Measurements from ENCODE around the gene ANKRD61. TPM values are rescaled to one million over a fixed set of nuclear protein-coding genes. Genes with fewer than 3 reads are reported as not detected.
A peak's percentile ranks its signal among the peaks of the same experiment; 100 is the strongest.
"Not testable (repeated sequence)": the region's sequence is repeated elsewhere in the genome, so short reads cannot be mapped to it uniquely, and the experiment has no call there.

Gene ANKRD61
- total RNA-seq, 1 donor from 2014 or later = 0.26 TPM

- TF ChIP-seq, protein P1, sequence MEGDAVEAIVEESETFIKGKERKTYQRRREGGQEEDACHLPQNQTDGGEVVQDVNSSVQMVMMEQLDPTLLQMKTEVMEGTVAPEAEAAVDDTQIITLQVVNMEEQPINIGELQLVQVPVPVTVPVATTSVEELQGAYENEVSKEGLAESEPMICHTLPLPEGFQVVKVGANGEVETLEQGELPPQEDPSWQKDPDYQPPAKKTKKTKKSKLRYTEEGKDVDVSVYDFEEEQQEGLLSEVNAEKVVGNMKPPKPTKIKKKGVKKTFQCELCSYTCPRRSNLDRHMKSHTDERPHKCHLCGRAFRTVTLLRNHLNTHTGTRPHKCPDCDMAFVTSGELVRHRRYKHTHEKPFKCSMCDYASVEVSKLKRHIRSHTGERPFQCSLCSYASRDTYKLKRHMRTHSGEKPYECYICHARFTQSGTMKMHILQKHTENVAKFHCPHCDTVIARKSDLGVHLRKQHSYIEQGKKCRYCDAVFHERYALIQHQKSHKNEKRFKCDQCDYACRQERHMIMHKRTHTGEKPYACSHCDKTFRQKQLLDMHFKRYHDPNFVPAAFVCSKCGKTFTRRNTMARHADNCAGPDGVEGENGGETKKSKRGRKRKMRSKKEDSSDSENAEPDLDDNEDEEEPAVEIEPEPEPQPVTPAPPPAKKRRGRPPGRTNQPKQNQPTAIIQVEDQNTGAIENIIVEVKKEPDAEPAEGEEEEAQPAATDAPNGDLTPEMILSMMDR (IDR thresholded peaks at IDR 0.05; ENCODE audit: insufficient read depth, low read length, severe bottlenecking) = no peak
- FAIRE-seq (no peak), DNase-seq (ENCODE audit: low read depth) (no peak)
- H3K36me3 ChIP-seq (ENCODE audit: control insufficient read depth, insufficient read depth, low read length) = peaks cover 9% of the 10 kb centered on the region
- H3K27me3 ChIP-seq (ENCODE audit: control insufficient read depth, insufficient read depth, low read length) = no peaks in the 10 kb centered on the region
- no peak overlapping the region for H3K4me3 ChIP-seq (ENCODE audit: low read depth, low read length)
These were observed 18.6 kb downstream of the ANKRD61 start for GRCh38 chr7:6049780-6050179.

DNA sequence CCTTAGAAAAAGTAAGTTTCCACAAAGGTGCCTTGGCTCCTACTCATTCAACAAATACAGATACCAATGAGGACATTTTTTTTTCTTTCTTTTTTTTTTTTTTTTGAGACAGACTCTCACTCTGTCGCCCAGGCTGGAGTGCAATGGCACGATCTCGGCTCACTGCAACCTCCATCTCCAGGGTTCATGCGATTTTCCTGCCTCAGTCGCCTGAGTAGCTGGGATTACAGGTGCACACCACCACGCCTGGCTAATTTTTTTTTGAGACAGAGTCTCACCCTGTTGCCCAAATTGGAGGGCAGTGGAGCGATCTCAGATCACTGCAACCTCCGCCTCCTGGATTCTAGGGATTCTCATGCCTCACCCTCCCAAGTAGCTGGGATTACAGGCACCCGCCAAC, 20.0 kb downstream of the ANKRD61 start:
- DNase-seq (ENCODE audit: low read depth); FAIRE-seq; H3K36me3 ChIP-seq (ENCODE audit: control insufficient read depth, insufficient read depth, low read length); H3K4me3 ChIP-seq (ENCODE audit: low read depth, low read length); H3K27me3 ChIP-seq (ENCODE audit: control insufficient read depth, insufficient read depth, low read length): not testable (repeated sequence)

DNA sequence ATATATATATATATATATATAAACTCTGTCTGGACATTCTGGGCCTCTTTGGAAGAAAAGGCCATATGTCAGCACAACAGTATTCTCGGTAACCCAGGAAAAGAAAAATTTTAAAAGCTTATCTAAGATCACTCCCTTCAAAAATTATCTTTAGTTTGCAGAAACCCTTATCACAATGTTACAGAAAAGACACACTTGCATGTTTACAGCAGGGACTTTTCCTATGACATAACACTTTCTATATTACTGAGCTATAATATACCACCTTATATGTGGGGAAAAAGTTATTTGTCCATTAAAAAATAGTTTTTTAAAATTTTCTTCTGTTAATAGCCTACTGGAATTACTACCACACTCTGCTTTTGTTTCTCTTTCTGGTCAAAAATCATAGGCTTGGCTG, 25.4 kb downstream of the ANKRD61 start:
- Histone ChIP-seq H3K36me3 (ENCODE audit: control insufficient read depth, insufficient read depth, low read length) (peaks cover 2% of the 10 kb centered on the region), H3K4me3 (ENCODE audit: low read depth, low read length) (no peak overlapping the region), H3K27me3 (ENCODE audit: control insufficient read depth, insufficient read depth, low read length) (no peaks in the 10 kb centered on the region)
- no peak for DNase-seq (ENCODE audit: low read depth)
- no peak for FAIRE-seq
- TF ChIP-seq, protein P1 (IDR thresholded peaks at IDR 0.05; ENCODE audit: insufficient read depth, low read length, severe bottlenecking) = no peak

DNA sequence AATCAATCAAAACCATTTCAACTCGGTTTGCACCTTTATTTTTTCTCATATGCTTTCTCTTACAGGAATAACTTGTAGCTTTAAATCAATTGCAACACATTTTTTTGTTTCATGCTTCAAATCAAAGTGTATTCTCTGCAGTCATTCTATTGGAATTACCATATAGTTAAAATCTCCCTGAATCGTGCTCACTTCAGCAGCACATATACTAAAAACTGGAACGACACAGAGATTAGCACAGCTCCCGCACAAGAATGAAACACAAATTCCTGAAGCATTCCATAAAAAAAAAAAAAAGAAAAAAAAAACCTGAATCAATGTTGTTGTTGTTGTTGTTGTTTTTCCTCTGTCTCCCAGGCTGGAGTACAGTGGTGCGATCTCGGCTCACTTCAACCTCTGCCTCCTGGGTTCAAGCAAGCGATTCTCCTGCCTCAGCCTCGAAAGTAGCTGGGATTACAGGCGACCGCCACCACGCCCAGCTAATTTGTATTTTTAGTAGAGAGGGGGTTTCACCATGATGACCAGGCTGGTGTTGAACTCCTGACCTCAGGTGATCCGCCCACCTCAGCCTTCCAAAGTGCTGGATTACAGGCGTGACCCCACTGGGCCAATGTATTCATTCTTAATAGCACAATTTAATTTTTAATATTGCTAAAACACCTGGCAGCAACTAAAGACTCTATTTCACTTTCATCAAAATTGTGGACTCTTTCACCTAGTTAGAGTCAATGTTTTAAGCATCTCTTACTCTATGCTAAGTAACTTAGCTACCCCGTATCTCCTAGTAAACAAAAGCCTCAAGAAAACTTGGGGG, 26.3 kb downstream of the ANKRD61 start:
- TF ChIP-seq, protein P1 (IDR thresholded peaks at IDR 0.05; ENCODE audit: insufficient read depth, low read length, severe bottlenecking) = no peak
- no peak for FAIRE-seq

GRCh38 chr7:6059941-6060340, 28.8 kb downstream of the ANKRD61 start:
- DNase-seq (ENCODE audit: low read depth); FAIRE-seq; H3K36me3 ChIP-seq (ENCODE audit: control insufficient read depth, insufficient read depth, low read length); H3K4me3 ChIP-seq (ENCODE audit: low read depth, low read length); H3K27me3 ChIP-seq (ENCODE audit: control insufficient read depth, insufficient read depth, low read length): not testable (repeated sequence)

More for the DNA sequence above, 26.3 kb downstream of the ANKRD61 start:
- H3K36me3 ChIP-seq (ENCODE audit: control insufficient read depth, insufficient read depth, low read length) = peaks cover 2% of the 10 kb centered on the region
- DNase-seq (ENCODE audit: low read depth) = no peak
- H3K4me3 ChIP-seq (ENCODE audit: low read depth, low read length) = peak overlapping the region; percentile 55
- H3K27me3 ChIP-seq (ENCODE audit: control insufficient read depth, insufficient read depth, low read length) = no peaks in the 10 kb centered on the region

- TF ChIP-seq, protein P1 (IDR thresholded peaks at IDR 0.05; ENCODE audit: insufficient read depth, low read length, severe bottlenecking) = no peak
- no peak overlapping the region for H3K4me3 ChIP-seq (ENCODE audit: low read depth, low read length)
- H3K36me3 ChIP-seq (ENCODE audit: control insufficient read depth, insufficient read depth, low read length) = no peaks in the 10 kb centered on the region
- H3K27me3 ChIP-seq (ENCODE audit: control insufficient read depth, insufficient read depth, low read length) = no peaks in the 10 kb centered on the region
- DNase-seq (ENCODE audit: low read depth) = no peak
- no peak for FAIRE-seq
These were observed 40.2 kb downstream of the ANKRD61 start for GRCh38 chr7:6071406-6071805.

Measured in bronchial epithelial cell (primary cell).